COLO829 (cell line): ENCODE data around the gene EIF4G1.
"Not testable (repeated sequence)": the region's sequence is repeated elsewhere in the genome, so short reads cannot be mapped to it uniquely, and the experiment has no call there.

Experiments
- DNase-seq: peaks from one replicate; pipeline ENCODE4 v3.0.0; 2012; ENCODE audit warnings: low spot score

The EIF4G1 gene

DNA sequence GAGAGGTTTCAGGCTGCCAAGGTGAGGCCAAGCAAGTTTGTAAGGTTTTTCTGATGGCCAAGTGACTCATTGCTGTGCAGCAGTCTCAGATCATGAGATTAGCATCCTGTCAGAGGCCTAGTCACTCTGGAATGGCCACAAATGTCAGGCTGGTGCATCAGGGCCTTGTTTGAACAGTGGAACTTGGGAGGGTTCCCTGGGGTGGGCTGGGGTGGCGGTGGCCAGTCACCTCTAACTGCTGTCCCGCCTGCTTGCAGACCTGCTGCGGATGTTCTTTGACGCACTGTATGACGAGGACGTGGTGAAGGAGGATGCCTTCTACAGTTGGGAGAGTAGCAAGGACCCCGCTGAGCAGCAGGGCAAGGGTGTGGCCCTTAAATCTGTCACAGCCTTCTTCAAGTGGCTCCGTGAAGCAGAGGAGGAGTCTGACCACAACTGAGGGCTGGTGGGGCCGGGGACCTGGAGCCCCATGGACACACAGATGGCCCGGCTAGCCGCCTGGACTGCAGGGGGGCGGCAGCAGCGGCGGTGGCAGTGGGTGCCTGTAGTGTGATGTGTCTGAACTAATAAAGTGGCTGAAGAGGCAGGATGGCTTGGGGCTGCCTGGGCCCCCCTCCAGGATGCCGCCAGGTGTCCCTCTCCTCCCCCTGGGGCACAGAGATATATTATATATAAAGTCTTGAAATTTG, 20.2 kb downstream of the EIF4G1 start:
- no peak for DNase-seq

DNA sequence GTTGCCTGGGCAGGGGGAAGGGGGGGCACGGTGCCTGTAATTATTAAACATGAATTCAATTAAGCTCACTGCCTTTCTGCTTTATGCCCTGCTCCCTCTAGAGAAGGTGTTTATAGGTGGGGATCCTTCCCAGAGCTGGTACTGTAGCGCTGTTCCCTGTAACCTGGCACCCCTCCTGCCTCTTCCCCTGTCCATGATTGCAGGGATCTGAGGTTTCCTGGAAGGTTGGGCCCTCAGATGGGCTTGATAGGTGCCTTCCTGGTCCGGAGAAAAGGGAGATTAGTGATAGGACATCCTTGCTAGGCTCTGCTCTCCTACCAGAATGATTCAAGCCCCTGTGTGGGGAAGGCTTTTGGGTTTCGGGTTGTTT, 20.9 kb downstream of the EIF4G1 start:
- no peak for DNase-seq

DNA sequence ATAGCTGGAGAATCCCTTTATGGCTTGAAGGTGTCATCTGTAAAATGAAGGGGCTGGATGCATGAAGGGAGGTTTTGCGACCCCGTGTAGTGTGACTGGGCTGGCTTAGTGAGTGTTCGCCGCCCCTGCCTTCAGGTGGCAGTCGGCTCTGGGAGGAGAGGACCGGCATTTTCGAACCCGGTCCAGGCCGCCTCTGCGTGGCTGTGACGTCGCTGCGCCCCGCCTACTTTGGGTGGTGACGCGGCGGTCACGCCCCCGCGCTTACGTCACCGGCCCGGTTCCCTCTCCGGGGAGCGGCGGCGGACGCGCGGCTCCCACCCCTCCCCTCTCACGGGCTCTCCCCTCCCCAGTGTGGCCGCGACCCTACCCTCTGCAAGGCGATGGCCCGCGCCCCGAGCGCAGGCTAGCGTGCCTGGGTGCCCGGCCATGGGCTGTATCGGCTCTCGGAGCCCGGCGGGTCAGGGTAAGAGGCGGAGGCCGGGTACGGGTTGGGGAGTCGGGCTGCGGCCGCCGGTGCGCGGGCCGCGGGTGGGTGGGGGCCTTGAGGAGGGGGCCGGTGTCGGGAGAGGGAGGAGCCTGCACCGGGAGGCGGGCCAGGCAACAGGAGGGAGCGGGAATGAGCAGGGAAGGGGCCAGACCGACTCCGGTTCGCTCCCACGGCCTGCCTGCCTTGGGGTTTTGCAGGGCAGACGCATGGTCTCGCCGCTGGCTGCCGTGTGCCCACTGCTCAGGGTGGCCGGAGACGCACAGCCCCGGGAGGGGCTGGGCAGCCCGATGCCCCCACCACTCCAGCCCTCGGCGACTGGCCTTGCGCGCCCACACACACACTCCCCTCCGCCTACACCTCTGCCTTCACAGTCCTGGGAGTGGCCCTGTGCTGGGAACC, 21.5 kb downstream of the EIF4G1 start:
- DNase-seq, result peak; percentile 78

DNA sequence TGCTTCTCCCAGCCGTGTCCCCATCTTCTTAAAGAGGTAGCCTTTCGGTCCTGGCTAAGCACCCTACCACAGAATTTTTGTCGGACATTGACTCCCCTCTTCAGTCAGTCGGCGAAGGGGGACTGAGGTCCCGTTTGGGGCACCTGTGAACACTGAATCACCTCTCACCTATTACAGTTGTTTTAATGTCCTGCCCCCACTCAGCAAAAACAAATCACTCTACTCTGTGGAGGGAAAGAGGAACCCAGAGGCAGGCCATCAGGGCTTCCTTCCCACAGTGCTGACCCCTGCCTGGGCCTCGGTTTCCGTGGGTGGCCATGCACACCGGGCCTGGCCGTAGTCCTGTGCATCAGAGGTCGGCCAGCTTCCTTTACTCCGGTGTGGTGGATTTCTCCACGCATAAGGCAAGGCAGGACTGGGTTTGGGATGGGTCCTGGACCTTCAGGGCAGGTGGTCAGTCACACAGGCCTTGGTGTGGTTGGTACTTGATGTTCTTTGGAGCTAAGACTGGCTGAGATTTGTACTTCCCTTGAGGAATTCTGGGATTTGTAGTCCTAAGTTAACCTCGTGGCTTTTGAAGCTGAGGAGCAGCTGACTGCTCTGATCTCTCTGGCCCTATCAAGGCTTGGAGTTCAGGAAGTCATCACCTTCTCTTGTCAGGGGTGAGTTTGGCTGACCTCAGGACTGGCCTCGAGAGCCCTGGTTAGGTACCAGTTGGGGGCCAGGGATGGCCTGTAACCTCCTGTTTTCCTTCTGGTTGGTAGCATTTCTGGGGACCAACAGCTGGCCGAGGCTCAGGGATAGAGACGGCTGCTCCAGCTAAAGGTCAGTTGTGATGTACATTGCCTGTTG, 22.4 kb downstream of the EIF4G1 start:
- DNase-seq, result peak; percentile 80

DNA sequence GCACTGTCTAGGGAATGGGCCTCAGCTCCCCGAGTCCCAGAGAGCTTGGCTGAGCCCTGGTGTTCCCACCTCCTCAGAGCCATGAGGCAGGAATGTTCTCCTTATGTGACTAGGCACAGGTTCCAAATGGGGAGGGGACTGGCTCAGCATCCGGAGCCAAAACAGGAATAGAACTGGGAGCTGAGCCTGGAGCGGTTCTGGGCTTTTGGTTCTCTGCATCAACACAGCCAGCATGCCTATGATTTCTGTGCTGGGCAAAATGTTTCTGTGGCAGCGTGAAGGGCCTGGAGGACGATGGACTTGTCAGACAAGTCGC, 23.0 kb downstream of the EIF4G1 start, which contains the start of gene FAM131A:
FAM131A (plus strand) TSS at position 202 of the 316 bp plus-strand sequence; CDS start at position 233, 31 bp downstream.
- DNase-seq, result no peak

DNA sequence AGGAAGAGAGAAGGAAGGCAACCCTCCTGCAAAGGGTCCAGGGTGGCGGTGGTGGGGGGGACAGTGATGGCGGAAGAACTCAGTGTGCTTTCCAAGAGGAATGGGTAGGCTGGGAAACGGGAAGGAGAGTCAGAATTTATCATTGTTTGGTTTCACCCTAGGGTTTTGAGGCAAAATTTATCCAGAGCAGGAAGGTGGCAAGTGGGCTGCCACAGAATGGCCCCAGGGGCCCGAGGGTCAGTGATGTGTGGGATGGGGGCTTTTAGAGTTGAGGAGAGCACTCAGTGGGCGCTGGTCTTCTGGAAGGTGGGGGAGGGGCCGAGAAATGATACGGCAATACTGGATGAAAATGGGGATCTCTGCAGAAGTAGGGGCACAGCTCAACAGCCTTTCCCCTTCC, 23.6 kb downstream of the EIF4G1 start:
- DNase-seq, result no peak

DNA sequence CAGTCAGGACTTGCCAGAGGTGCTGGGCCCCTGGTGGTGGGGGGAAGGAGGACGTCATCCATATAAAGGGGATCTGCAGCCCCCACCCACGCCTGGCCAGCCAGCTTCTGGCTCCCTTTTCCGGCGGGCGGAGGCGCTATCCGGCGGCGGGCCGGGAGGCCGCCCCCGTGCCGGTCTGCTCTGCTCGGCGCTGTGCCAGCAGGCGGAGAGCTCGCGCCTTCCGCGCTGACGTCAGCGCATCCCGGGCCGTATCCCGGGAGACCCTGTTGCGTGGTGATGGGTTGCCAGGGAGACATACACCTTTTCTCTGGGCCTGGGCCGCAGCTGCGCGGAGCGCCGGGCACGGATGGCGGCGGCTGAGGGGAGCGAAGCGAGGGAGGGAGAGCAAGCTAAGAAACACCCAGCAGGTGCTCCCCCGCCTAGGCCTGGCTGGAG, 24.1 kb downstream of the EIF4G1 start:
- DNase-seq, result no peak

DNA sequence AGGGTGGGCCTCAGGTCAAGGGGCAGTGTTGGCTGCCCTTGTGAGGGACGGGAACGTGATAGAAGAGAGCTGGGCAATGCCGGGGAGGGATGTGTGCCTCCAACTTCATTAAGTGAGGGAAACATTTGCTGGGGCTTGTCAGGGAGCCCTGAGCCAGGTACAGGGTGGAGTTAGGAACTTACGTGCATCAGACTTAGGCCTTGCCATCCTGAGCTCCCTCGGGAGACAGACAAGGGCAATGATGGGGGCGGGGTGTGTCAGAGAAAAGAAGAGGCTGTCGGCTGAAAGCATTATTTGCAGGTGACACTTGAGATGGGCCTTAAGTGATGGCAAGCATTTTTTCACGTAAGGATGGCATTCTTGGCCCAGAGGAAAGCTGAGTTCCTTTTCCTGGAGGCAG, 24.6 kb downstream of the EIF4G1 start:
- no peak for DNase-seq

DNA sequence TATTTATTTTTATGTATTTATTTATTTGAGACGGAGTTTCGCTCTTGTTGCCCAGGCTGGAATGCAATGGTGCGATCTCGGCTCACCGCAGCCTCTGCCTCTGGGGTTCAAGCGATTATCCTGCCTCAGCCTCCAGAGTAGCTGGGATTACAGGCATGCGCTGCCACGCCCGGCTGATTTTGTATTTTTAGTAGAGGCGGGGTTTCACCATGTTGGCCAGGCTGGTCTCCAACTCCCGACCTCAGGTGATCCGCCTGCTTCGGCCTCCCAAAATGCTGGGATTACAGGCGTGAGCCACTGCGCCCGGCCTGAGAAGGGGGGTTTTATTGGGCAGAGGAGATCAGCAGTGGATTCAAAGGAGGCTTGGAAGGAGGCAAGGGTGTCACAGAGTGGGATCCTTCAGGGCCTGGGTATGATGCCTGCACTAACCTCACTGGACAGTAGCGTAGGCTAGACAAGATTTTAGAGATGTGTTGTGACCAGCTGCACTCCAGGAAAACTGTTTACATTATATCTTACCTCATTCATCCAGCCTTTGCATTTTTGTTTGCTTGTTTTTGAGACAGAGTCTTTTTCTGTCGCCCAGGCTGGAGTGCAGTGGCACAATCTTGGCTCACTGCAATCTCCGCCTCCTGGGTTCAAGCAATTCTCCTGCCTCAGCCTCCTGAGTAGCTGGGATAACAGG, 25.2 kb downstream of the EIF4G1 start:
- not testable (repeated sequence) for DNase-seq

DNA sequence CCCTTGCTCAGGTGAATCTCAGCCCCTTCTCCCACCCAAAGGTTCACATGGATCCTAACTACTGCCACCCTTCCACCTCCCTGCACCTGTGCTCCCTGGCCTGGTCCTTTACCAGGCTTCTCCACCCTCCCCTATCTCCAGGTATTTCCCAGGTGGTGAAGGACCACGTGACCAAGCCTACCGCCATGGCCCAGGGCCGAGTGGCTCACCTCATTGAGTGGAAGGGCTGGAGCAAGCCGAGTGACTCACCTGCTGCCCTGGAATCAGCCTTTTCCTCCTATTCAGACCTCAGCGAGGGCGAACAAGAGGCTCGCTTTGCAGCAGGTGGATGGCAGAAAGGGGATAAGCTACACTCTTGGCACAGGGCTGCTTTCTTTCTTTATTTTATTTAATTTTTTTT, 27.5 kb downstream of the EIF4G1 start:
- DNase-seq, result no peak

DNA sequence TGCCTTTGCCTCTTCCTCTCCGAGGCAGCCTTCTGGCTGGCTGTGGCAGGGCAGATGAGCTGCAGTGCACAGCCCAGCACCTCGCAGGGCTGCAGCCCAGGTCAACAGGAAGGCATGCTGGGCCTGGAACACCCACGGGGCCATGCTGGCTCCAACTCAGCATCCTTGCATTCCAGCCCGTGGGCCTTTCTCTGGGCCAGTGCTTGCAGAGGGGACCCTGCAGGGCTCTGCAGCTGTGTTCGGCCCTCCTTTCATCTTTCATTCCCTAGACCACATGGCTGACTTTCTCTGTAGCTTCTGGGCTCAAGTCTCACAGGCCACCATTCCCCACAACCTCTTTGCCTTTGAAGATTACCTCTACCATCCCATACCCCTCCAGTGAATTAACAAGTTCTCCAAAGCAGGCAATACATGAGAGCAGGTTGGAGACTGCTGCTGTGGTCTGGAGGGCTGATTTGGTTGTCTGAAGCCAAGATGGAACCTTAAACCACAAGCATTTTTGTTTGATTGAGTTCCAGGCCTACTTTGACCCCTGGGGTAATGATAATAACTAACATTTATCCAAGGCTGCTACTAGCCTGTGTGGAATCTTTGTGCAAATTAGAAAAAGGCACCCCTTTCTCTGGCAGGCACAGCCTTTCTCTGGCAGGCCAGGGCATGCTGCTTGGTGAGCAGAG, 28.9 kb downstream of the EIF4G1 start:
- no peak for DNase-seq

DNA sequence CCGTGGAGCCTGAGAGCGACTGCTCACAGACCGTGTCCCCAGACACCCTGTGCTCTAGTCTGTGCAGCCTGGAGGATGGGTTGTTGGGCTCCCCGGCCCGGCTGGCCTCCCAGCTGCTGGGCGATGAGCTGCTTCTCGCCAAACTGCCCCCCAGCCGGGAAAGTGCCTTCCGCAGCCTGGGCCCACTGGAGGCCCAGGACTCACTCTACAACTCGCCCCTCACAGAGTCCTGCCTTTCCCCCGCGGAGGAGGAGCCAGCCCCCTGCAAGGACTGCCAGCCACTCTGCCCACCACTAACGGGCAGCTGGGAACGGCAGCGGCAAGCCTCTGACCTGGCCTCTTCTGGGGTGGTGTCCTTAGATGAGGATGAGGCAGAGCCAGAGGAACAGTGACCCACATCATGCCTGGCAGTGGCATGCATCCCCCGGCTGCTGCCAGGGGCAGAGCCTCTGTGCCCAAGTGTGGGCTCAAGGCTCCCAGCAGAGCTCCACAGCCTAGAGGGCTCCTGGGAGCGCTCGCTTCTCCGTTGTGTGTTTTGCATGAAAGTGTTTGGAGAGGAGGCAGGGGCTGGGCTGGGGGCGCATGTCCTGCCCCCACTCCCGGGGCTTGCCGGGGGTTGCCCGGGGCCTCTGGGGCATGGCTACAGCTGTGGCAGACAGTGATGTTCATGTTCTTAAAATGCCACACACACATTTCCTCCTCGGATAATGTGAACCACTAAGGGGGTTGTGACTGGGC, 30.3 kb downstream of the EIF4G1 start:
- DNase-seq, result no peak

DNA sequence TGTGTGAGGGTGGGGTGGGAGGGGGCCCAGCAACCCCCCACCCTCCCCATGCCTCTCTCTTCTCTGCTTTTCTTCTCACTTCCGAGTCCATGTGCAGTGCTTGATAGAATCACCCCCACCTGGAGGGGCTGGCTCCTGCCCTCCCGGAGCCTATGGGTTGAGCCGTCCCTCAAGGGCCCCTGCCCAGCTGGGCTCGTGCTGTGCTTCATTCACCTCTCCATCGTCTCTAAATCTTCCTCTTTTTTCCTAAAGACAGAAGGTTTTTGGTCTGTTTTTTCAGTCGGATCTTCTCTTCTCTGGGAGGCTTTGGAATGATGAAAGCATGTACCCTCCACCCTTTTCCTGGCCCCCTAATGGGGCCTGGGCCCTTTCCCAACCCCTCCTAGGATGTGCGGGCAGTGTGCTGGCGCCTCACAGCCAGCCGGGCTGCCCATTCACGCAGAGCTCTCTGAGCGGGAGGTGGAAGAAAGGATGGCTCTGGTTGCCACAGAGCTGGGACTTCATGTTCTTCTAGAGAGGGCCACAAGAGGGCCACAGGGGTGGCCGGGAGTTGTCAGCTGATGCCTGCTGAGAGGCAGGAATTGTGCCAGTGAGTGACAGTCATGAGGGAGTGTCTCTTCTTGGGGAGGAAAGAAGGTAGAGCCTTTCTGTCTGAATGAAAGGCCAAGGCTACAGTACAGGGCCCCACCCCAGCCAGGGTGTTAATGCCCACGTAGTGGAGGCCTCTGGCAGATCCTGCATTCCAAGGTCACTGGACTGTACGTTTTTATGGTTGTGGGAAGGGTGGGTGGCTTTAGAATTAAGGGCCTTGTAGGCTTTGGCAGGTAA, 31.1 kb downstream of the EIF4G1 start:
- peak; percentile 92 for DNase-seq

DNA sequence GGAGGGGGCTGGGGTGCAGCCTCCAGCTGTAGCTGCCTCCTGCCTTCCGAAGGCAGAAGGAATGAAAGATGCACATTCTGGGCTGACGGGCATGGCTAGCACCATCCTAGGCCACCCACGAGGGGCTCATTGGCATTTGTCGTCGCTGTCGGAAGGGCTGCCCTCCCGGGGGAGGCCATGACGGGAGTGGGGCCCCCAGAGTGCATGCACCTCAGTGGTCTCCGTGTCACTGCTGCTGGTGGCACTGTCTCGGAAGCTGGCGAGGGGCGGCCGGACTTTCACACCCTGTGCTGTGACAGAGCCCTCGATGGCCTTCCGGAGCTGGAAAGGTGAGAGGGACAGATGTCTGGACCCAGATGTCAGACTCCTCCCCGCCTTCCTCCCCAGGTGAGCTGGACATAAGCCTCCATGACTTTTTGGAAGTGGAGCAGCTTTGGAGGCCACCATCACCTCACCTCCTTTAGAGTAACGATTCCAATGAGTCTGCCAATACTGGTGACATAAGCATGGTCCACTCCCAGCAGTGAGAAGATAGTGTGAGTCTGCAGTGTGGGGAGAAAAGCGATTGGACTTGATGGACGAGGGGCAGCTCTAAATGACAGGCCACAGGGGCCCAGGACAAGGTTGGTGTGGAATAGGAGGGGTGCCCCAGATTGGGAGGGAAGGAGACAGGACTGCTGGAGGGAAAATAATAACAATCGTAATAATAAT, 32.2 kb downstream of the EIF4G1 start:
- DNase-seq, result no peak

DNA sequence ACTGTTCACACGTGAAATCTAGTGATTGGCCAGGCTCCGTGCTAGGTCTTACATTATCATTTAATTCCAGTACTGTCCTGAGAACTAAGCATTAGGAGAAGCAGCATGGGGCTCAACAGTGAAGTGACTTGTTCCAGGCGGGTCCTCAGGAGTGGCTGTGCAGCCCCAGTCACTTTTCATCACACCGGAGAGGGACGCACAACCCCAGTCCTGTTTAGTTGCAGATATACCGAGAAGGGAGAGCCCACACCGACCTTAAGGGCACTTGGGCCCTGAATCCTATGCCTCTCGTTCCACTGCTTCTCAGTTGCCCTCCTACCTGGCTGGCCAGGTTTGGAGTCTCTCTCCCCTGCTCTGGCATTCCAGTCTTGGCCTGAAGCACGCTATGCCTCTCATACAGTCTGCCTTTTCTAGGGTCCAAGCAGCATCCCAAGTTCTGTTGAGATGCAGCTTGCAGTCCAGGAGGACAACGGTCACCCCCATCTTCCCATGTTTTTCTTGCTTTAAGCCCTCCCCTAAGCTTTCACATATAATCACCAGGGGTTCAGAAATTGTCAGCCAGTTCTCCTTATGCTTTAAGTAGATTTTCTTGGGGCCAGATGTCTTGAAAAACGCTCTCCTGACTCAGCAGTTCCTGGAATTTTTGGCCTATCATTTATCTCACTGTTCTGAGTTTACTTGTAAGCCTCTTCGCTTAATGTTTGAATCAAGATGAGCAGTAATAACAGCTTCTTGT, 33.1 kb downstream of the EIF4G1 start:
- no peak for DNase-seq

DNA sequence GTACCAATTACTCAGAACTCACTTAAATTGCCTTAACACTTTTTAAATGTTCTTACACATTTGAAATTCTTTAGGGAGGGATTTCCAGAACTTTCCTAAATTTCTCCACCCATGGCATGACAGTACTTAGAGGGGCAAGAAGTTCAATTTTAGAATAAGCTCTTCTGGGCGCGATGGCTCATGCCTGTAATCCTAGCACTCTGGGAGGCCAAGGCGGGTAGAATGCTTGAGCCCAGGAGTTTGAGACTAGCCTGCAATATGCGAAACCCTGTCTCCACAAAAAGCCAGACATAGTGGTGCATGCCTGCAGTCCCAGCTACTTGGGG, 33.6 kb downstream of the EIF4G1 start:
- DNase-seq, result no peak

DNA sequence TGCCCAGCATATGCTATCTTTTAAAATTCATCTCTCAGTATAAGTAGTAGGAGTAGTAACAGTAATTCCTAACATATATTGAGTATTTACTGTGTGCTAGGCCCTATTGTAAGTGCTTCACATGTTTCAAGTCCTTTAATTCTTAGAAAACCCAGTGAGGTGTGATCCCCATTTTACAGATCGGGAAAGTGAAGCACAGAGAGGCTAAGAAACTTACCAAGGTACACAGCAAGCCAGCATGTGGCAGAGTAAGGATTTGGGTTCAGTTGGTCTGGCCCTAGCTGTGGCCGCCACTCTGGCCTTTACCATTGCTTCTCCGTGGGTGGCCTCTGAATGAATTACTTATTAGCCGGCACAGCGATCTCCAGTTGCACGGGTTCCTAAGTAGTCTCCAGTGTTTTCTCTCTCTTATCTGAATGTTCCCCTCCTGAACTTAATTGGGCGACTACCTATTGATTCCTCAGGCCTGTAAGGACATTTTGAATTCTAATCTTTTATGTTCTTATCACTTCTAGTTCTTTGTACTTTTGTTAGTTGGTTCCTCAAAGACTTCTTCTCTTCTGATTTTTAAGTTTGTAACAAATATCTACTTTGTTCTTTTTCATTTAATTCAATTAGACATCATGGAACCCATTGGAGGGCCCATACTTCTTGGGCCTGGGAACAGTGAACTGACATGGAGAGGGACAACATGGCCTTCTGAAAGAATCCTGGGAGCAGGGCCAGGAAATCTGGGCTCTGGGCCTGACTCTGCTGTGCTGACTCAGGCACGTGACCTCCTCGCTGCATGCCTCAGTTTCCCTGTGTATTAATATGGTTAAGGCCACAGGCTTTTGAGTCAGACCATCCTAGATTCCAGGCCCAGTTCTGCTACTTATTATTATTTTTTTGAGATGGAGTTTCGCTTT, 35.4 kb downstream of the EIF4G1 start:
- no peak for DNase-seq

DNA sequence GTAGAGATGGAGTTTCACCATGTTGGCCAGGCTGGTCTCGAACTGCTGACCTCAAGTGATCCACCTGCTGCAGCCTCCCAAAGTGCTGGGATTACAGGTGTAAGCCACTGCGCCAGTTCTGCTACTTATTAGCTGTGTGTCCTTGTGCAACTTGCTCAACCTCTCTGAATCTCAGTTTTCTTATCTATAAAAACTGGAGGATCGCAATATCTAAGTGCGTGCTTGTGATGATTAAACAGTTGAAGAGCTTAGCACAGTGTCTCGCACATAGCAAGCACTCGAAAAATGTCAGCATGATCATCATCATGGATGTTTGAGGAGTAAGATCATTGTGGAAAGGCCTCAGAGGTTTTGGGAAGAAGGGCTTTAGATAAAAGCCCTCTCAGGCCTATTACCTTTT, 36.2 kb downstream of the EIF4G1 start:
- DNase-seq, result no peak
